Endothelial cell of umbilical vein (primary cell): ENCODE measurements around the gene CCDC86.

Experiments used
- CTCF ChIP-seq, 2 donors: IDR thresholded peaks; 1 replicate in 1 of 2; 2 replicates in 1 of 2; pipeline ENCODE4 v1.5.1; 2011; ENCODE audit warnings: low read length in 2 of 2, mild to moderate bottlenecking in 2 of 2, moderate library complexity in 2 of 2, control low read depth in 1 of 2, inconsistent platforms in 1 of 2, low read depth in 1 of 2; ENCODE audit not compliant: insufficient read depth in 1 of 2; ENCODE audit errors: extremely low read depth in 1 of 2
- EZH2 ChIP-seq: IDR thresholded peaks from 2 replicates; pipeline ENCODE4 v1.6.1; 2012; ENCODE audit warnings: borderline replicate concordance, low read depth, mild to moderate bottlenecking, moderate library complexity, low read length, inconsistent platforms; ENCODE audit not compliant: severe bottlenecking
- FOS ChIP-seq: IDR thresholded peaks from 2 replicates; pipeline ENCODE4 v1.6.1; 2011; ENCODE audit warnings: mild to moderate bottlenecking, low read length, moderate library complexity, borderline replicate concordance; ENCODE audit not compliant: insufficient read depth
- GATA2 ChIP-seq: IDR thresholded peaks from 2 replicates; pipeline ENCODE4 v1.7.0; 2011; ENCODE audit warnings: low read depth, mild to moderate bottlenecking, moderate library complexity, mixed read lengths, low read length; ENCODE audit not compliant: insufficient read length, insufficient read depth
- JUN ChIP-seq: IDR thresholded peaks from 2 replicates; pipeline ENCODE4 v1.6.1; 2011; ENCODE audit warnings: borderline replicate concordance, low read depth; ENCODE audit not compliant: insufficient read length, insufficient read depth
- MAX ChIP-seq: IDR thresholded peaks from 2 replicates; pipeline ENCODE4 v1.6.1; 2011; ENCODE audit not compliant: insufficient read depth, insufficient read length
- MYC ChIP-seq: IDR thresholded peaks from one replicate; pipeline ENCODE4 v1.6.1; 2011; ENCODE audit warnings: mild to moderate bottlenecking, low read depth, low read length
- POLR2A ChIP-seq: IDR thresholded peaks from 2 replicates; pipeline ENCODE4 v1.6.1; 2012; ENCODE audit warnings: low read depth, mild to moderate bottlenecking, control low read depth, low read length
- POLR2AphosphoS5 ChIP-seq: IDR thresholded peaks from 2 replicates; pipeline ENCODE4 v1.6.1; 2012; ENCODE audit warnings: low read depth, mild to moderate bottlenecking, control low read depth, low read length, moderate library complexity; ENCODE audit not compliant: insufficient read depth

- TF ChIP-seq CTCF (IDR thresholded peaks at IDR 0.05; ENCODE audit: extremely low read depth in 1 of 2, insufficient read depth in 1 of 2, low read depth in 1 of 2, low read length in 2 of 2) (no peak), POLR2A (no peak), EZH2 (no peak), MYC (no peak), POLR2AphosphoS5 (no peak), JUN (no peak), MAX (no peak), FOS (no peak), GATA2 (no peak)
These were observed 6.0 kb downstream of the CCDC86 start for GRCh38 chr11:60847896-60848295.
